Ovary (tissue), 3 donors: ENCODE results near the gene PPARA.

Experiments
- EP300 ChIP-seq: sonication (generic); formaldehyde crosslinking; IDR thresholded peaks from one replicate; pipeline ENCODE4 v1.6.1; 2017; ENCODE audit warnings: antibody characterized with exemption
- POLR2A ChIP-seq: fragments of 450-650 bp; IDR thresholded peaks from one replicate; pipeline ENCODE4 v1.6.1; 2017; ENCODE audit warnings: antibody characterized with exemption, mild to moderate bottlenecking, moderate library complexity
- TF ChIP-seq, protein P1 (sequence below), 3 donors: fragments of 450-650 bp in 2 of 3; fragments of 200-600 bp in 1 of 3; IDR thresholded peaks; one replicate each; pipeline versions ENCODE4 v1.5.1 to v1.8.0; 2016 to 2022; ENCODE audit warnings: antibody characterized with exemption in 3 of 3, mild to moderate bottlenecking in 1 of 3
- donor health status: DM: no; HTN: no; CAD: no.

DNA sequence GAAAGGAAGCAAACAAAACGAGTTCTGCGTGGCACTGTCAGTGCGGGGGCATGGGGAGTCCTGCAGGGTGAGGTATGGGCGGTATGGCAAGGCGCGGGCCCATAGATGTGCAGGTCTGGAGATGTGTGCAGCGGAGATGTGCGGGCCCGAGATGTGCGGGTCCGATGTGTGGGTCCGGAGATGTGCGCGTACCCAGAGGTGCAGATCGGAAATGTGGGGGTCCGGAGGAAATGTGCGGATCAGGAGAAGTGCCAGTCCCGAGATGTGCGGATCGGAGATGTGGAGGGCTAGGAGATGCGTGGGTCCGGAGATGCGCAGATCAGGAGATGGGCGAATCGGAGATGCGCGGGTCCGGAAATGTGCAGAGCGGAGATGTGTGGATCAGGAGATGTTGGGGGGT, 63.8 kb downstream of the PPARA start:
- no peak for TF ChIP-seq POLR2A
- TF ChIP-seq, protein P1, sequence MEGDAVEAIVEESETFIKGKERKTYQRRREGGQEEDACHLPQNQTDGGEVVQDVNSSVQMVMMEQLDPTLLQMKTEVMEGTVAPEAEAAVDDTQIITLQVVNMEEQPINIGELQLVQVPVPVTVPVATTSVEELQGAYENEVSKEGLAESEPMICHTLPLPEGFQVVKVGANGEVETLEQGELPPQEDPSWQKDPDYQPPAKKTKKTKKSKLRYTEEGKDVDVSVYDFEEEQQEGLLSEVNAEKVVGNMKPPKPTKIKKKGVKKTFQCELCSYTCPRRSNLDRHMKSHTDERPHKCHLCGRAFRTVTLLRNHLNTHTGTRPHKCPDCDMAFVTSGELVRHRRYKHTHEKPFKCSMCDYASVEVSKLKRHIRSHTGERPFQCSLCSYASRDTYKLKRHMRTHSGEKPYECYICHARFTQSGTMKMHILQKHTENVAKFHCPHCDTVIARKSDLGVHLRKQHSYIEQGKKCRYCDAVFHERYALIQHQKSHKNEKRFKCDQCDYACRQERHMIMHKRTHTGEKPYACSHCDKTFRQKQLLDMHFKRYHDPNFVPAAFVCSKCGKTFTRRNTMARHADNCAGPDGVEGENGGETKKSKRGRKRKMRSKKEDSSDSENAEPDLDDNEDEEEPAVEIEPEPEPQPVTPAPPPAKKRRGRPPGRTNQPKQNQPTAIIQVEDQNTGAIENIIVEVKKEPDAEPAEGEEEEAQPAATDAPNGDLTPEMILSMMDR (IDR thresholded peaks at IDR 0.05) = no peak
- no peak for TF ChIP-seq EP300
